Measurements from ENCODE around the gene GPR37L1.

GPR37L1 gene

GRCh38 chr1:202127836-202128622 is 5.3 kb downstream of the GPR37L1 start:
- no peak for DNase-seq
- peaks cover 21% of the 10 kb centered on the region for H3K27me3 ChIP-seq (replicated peaks; ENCODE audit: insufficient read depth, low read length)
- no peaks in the 10 kb centered on the region for H3K9me3 ChIP-seq (replicated peaks; ENCODE audit: insufficient read depth, low read length)
- no peaks in the 10 kb centered on the region for H3K4me1 ChIP-seq (ENCODE audit: low read length)
- no peaks in the 10 kb centered on the region for H3K79me2 ChIP-seq (ENCODE audit: low read length)
- no peak for TF ChIP-seq EZH2 (optimal IDR thresholded peaks at IDR 0.05; ENCODE audit: low read depth, low read length)
- TF ChIP-seq CTCF (IDR thresholded peaks at IDR 0.05; ENCODE audit: low read length) = no peak
- no peak for TF ChIP-seq EZH2phosphoT487 (IDR thresholded peaks at IDR 0.05; ENCODE audit: low read length)
- H3K27ac ChIP-seq (ENCODE audit: low read length) = no peak overlapping the region
- H4K20me1 ChIP-seq (ENCODE audit: insufficient read depth, low read length) = no peaks in the 10 kb centered on the region
- no peaks in the 10 kb centered on the region for H3K36me3 ChIP-seq (replicated peaks; ENCODE audit: insufficient read depth, low read length)
- no peak overlapping the region for H2AFZ ChIP-seq (ENCODE audit: low read length)
- H3K4me3 ChIP-seq (ENCODE audit: low read length) = no peak overlapping the region
- H3K9ac ChIP-seq (ENCODE audit: low read length) = no peak overlapping the region
- no peaks in the 10 kb centered on the region for H3F3A ChIP-seq (ENCODE audit: insufficient read depth, low read length)
- no peaks in the 10 kb centered on the region for H3K9me2 ChIP-seq (replicated peaks; ENCODE audit: insufficient read depth, low read length)
- no peak overlapping the region for H3K4me2 ChIP-seq (ENCODE audit: low read depth, low read length)

- Histone ChIP-seq H3K36me3 (replicated peaks; ENCODE audit: insufficient read depth, low read length) (no peaks in the 10 kb centered on the region), H3K4me3 (ENCODE audit: low read length) (no peak overlapping the region), H3K9me2 (replicated peaks; ENCODE audit: insufficient read depth, low read length) (no peaks in the 10 kb centered on the region), H3K4me2 (ENCODE audit: low read depth, low read length) (no peak overlapping the region), H3K27ac (ENCODE audit: low read length) (no peak overlapping the region), H3K4me1 (ENCODE audit: low read length) (no peaks in the 10 kb centered on the region), H3K27me3 (replicated peaks; ENCODE audit: insufficient read depth, low read length) (peaks cover 5% of the 10 kb centered on the region), H3K9me3 (replicated peaks; ENCODE audit: insufficient read depth, low read length) (no peaks in the 10 kb centered on the region), H3F3A (ENCODE audit: insufficient read depth, low read length) (no peaks in the 10 kb centered on the region), H3K79me2 (ENCODE audit: low read length) (no peaks in the 10 kb centered on the region), H4K20me1 (ENCODE audit: insufficient read depth, low read length) (no peaks in the 10 kb centered on the region), H3K9ac (ENCODE audit: low read length) (no peak overlapping the region), H2AFZ (ENCODE audit: low read length) (no peak overlapping the region)
- DNase-seq = no peak
- TF ChIP-seq CTCF (IDR thresholded peaks at IDR 0.05; ENCODE audit: low read length) (no peak), EZH2 (optimal IDR thresholded peaks at IDR 0.05; ENCODE audit: low read depth, low read length) (no peak), EZH2phosphoT487 (IDR thresholded peaks at IDR 0.05; ENCODE audit: low read length) (no peak)
Observed at GRCh38 chr1:202129453-202130296, 7.0 kb downstream of the GPR37L1 start.

GRCh38 chr1:202130297-202130721 is 7.6 kb downstream of the GPR37L1 start:
- DNase-seq = peak; percentile 4
- peaks cover 1% of the 10 kb centered on the region for H3K27me3 ChIP-seq (replicated peaks; ENCODE audit: insufficient read depth, low read length)
- H3K4me2 ChIP-seq (ENCODE audit: low read depth, low read length) = no peak overlapping the region
- H3K9me2 ChIP-seq (replicated peaks; ENCODE audit: insufficient read depth, low read length) = no peaks in the 10 kb centered on the region
- no peaks in the 10 kb centered on the region for H3K79me2 ChIP-seq (ENCODE audit: low read length)
- no peaks in the 10 kb centered on the region for H4K20me1 ChIP-seq (ENCODE audit: insufficient read depth, low read length)
- no peaks in the 10 kb centered on the region for H3F3A ChIP-seq (ENCODE audit: insufficient read depth, low read length)
- no peak overlapping the region for H3K27ac ChIP-seq (ENCODE audit: low read length)
- TF ChIP-seq EZH2phosphoT487 (IDR thresholded peaks at IDR 0.05; ENCODE audit: low read length) = no peak
- H3K4me1 ChIP-seq (ENCODE audit: low read length) = no peaks in the 10 kb centered on the region
- no peak overlapping the region for H2AFZ ChIP-seq (ENCODE audit: low read length)
- no peak overlapping the region for H3K9ac ChIP-seq (ENCODE audit: low read length)
- H3K36me3 ChIP-seq (replicated peaks; ENCODE audit: insufficient read depth, low read length) = no peaks in the 10 kb centered on the region
- H3K9me3 ChIP-seq (replicated peaks; ENCODE audit: insufficient read depth, low read length) = no peaks in the 10 kb centered on the region
- H3K4me3 ChIP-seq (ENCODE audit: low read length) = no peak overlapping the region
